Prostate gland (tissue), 2 donors: ENCODE measurements around the gene ZNF780A.
"Not testable (repeated sequence)": the region's sequence is repeated elsewhere in the genome, so short reads cannot be mapped to it uniquely, and the experiment has no call there.

Experiments
- POLR2AphosphoS5 ChIP-seq: sonication (generic); formaldehyde crosslinking; IDR thresholded peaks from one replicate; pipeline ENCODE4 v1.6.1; 2017; ENCODE audit warnings: antibody characterized with exemption
- TF ChIP-seq, protein P1 (sequence below), 4 experiments: fragments of 200-600 bp in 2 of 4; fragments of 450-650 bp in 2 of 4; sonication (generic) in 2 of 4; IDR thresholded peaks; 1 replicate in 3 of 4; 2 replicates in 1 of 4; pipeline ENCODE4 v1.5.1; 2016 to 2019; ENCODE audit warnings: antibody characterized with exemption in 4 of 4, mild to moderate bottlenecking in 2 of 4, moderate library complexity in 2 of 4

- TF ChIP-seq, protein P1, sequence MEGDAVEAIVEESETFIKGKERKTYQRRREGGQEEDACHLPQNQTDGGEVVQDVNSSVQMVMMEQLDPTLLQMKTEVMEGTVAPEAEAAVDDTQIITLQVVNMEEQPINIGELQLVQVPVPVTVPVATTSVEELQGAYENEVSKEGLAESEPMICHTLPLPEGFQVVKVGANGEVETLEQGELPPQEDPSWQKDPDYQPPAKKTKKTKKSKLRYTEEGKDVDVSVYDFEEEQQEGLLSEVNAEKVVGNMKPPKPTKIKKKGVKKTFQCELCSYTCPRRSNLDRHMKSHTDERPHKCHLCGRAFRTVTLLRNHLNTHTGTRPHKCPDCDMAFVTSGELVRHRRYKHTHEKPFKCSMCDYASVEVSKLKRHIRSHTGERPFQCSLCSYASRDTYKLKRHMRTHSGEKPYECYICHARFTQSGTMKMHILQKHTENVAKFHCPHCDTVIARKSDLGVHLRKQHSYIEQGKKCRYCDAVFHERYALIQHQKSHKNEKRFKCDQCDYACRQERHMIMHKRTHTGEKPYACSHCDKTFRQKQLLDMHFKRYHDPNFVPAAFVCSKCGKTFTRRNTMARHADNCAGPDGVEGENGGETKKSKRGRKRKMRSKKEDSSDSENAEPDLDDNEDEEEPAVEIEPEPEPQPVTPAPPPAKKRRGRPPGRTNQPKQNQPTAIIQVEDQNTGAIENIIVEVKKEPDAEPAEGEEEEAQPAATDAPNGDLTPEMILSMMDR (IDR thresholded peaks at IDR 0.05) = not testable (repeated sequence)
- TF ChIP-seq POLR2AphosphoS5 = not testable (repeated sequence)
Measured at GRCh38 chr19:40118638-40119037, 27.9 kb upstream of the ZNF780A start.
